Activated CD8-positive, alpha-beta memory T cell treated with anti-CD3 and anti-CD28 coated beads, Interleukin-2, amount 50 U/mL, for 1 hour (primary cell): ENCODE measurements around the gene CDK5RAP1.
"Not testable (repeated sequence)": the region's sequence is repeated elsewhere in the genome, so short reads cannot be mapped to it uniquely, and the experiment has no call there.

Experiments used
- DNase-seq: peaks from one replicate; pipeline ENCODE4 v3.0.0-alpha.2; 2020; ENCODE audit errors: extremely low read depth

Gene CDK5RAP1

DNA sequence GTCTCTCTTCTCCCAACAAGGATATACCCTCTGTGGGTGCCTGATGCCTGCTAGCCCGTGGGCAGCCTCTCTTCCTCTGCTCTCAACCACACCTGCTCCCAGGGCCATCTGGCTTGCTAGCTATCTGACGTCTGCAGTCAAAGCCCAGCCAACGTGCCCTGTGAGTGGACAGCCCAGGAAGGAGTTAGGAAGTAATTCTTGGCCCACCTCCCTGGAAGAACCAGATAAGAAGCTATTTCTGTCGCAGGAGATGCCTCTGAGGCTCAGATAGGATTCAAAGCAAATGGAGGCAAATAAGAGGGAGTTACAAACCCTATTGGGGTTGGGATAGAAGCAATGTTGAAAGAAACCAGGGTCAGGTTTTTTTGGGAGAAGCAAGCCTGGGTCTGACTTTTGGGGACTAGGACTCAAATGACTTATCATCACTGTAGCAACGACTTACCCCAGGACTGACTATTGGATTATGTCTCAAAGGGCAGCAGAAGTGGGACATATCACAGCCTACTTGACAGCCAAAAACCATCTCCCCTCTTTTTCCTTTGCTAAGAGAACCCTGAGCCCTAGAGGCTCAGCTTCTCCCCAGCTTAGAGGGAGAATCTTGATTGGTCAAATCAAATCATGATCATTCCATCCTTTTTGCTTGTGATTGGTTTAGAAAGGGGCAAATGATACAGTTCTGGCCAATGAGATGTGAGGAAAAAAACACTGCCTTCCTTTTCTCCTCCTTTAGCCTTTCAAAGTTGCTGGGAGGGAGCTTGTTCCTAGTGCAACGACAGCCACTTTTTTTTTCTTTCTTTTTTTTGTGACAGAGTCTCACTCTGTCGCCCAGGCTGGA, 18.0 kb upstream of the CDK5RAP1 start:
- no peak for DNase-seq

DNA sequence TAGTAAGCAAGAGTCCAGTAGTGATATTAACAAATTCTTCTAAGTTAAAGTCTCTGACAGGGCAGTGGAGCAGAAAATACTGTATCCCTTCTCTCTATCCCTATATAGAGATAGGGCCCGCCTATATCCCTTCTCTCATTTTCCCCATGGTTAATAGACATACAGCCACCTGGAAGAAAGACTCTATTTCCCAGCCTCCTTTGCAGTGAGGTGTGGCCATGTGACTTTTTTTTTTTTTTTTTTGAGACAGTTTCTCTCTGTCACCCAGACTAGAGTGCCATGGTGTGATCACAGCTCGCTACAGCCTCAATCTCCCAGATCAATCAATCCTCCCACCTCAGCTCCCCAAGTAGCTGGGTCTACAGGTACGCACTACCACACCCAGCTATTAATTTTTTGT, 16.7 kb upstream of the CDK5RAP1 start:
- no peak for DNase-seq

DNA sequence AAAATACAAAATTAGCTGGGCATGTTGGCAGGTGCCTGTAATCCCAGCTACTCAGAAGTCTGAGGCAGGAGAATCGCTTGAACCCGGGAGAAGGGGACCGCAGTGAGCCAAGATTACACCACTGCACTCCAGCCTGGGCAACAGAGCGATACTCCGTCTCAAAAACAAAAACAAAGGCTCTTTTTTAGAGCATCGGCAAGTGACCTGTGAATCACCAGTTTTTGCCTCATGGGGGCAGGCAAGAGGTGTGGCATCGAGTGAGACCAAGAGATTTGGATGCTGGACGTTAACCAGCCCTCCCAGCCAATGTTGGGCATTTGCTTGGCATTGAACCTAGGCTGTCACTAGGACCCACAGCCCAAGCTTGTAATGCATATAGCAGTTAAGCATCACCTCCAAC, 14.6 kb upstream of the CDK5RAP1 start:
- DNase-seq, result no peak

DNA sequence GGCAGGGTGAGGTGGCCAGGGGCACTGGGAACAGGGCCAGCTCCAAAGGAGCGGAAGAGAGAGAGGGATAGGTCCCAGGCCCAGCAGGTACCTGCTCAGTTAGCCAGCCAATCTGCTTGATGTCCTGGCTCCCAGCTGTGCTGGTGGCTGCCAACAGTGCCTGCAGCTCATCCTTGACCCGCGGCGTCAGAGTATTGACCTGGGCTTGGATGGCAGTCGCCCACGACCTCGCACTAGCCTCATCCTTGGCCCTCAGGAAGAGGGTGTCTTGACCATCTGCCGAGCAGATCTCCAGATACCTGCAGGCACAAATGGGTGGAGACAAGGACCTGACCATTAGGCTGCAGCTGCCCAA, 11.1 kb upstream of the CDK5RAP1 start:
- no peak for DNase-seq

DNA sequence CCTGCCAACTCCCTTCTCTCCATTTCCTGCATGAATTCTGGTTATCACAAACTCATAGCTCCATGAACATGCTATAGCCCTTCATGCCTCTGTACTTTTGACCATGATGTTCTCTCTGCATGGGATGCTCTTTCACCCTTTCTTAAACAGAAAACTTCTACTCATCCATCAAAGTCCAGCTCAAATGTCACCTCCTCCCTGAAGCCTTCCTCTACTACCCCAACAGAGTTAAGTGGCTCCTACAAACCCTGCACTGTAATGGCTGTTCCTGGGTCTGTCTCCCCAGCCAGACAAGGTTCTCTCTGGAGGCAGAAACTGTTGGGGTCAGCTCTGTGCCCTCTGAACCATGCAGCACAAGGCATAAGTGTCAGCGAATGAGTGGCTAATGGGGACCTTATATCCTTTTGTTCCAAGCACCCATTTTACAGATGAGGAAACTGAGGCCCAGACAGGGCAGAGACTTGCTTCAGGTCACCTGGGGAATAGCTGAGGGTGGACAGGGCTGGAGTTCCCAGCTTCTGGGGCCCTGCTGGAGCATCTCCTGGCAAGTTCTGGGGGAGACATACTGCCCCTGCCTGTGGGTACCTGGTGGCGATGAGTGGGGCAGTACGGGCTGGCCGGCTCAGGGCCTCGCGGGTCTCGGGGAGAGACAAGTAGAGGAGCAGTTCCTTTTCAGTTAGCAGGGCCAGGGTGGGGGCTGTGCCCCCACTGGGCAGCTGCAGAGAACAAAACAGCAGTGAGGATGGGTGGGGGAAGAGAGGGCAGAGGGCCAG, 10.6 kb upstream of the CDK5RAP1 start:
- DNase-seq, result no peak

DNA sequence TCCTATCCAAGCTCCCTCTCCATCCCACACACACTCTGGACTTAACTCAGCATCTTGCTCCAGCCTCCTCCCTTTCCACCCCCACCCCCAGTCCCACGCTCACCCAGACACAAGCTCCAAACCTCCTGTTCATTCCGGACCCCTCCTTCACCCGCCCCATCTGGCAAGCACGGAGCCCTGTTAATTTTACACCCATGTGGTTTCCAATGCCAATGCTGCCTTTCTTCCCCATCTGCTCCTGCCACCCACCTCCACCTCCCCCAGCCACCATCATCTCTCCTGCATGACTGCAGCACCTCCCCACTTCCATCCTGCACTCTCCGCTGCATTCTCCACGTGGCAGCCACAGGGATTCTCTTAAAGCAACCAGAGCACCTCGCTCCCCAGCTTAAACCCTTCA, 9.9 kb upstream of the CDK5RAP1 start:
- DNase-seq, result no peak

DNA sequence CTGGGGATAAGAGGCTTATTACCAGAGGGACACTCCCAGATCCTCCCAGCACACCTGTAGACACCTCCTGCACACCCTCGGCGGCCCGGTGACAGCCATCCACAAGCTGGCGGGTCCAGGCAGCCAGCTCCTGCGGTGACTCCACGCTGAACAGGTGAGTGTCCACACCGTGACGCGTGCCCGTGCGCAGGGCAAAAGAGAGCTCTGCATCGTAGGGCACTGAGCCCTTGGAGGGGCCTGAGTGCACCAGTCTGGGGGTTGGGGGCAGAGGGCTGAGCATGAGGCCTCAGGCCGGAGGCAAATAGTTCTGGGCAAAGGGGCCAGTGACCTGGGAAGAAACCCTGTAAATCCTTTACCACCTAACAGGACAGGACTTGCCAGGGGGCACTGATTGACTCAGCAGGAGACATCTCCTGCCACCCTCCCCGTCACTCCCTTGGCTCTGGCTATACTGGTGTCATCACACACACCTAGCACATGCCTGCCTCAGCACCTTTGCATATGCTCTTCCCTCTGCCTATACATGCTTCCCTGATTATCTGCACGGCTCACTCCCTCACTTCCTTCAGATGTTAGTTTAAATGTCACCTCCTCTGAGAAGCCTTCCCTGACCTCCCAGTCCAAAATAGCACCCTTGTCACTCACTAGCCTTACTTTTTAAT, 8.9 kb upstream of the CDK5RAP1 start:
- no peak for DNase-seq

DNA sequence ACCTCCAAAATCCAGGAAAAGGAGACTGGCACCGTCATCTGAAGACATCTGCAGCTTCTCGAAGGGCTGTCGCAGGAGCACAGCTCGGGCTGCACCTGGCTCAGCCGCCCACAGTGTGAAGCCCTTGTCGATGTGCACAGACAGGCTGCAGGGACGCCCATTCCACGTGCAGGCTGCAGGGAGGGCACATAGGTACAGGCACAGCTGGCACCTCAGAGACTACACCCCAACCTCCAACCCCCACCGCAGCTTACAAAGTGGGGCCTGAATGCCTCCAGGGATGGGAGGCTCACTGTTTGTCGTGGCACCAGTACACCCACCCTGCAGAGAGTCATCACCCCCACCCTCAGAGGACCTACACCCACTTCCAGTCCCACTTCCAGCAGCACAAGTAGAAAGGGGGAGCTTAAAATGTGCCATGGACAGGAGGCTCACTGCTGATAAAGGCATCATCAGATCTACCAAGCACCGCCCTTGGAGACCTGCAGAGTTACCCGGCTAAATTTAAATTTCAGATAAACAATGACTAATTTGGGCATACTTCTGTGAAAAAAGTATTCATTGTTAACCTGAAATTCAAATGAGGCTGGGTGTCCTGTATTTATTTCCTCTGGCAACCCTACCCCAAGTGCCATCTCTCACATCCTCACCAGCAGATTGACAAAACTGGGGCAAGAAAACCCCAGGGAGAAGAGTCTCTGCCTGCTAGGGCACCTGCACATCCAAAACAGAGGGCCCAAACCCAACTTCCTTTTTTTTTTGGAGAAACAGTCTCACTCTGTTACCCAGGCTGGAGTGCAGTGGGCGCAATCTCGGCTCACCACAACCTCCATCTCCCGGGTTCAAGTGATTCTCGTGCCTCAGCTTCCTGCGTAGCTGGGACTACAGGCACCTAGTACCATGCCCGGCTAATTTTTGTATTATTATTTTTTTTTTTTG, 7.7 kb upstream of the CDK5RAP1 start:
- no peak for DNase-seq

DNA sequence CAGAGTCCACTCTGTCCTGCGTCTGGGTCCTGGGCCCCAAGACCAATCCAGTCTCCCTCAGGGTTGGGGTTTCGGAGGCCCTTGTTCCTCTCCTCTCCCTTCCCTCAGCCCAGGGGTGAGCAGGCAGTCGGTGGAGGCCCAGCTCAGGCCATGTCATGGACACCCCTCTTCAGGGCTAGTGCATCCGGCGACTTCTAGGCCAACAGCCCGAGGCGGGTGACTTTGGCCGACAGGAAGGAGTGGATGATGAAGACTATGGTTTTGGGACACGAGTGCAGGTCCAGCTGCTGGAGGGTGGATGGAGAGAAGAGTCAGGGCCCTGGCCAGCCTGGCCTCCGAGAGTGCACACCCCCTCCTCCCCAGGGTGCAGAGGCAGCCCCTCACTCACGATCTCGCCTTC, 7.0 kb upstream of the CDK5RAP1 start:
- no peak for DNase-seq

DNA sequence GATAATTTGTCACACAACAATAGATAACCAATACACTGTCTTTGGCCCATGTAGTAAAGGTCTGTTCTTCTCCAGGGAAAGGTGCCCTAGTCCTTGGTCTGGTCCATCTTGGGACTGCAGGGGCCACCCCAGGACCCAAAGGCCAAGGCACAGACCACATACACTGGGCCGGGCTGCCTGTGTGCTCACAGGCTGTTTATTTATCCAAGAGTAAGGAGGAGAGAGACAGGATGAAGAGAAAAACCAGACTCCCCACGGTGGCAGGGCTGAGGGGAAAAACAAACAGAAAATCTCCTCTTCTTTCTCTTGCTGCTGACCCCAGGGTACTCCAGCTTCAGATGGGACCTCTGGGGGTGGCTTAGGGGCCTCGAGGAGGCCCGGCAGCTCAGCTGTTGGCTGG, 6.5 kb upstream of the CDK5RAP1 start:
- no peak for DNase-seq

DNA sequence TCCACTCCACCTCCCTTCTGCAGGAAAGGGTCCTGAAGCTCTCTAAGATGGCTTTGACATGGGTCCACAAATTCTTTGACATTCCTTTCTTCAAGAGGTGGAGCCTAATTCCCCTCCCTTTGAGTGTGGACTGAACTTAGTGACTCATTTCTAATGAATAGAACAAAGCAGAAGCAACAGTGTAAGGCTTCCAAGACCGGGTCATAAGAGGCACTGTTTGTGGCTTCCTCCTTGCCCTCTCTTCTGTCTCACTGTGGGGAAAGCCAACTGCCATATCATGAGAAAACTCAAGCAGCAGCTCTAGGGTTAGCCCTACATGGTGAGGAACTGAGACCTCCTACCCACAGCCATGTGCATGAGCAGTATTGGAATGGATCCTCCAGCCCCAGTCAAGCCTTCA, 5.9 kb upstream of the CDK5RAP1 start:
- DNase-seq, result no peak

DNA sequence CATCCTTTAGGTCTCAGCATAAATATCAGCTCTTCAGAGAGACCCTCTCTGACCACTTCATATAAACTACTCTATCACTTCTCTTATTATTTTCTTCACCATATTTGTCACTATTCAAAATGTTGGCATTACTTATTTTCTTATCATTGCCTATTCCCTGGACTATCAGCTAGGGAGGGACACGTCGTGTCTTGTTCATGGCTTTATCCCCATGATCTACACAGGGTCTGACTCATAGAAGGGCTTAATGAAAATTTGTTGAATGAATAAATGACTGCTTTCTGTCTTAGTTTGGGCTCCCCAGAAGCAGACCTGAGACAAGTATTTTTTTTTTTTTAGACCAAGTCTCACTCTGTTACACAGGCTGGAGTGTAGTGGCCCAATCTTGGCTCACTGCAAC, 3.0 kb upstream of the CDK5RAP1 start:
- no peak for DNase-seq

DNA sequence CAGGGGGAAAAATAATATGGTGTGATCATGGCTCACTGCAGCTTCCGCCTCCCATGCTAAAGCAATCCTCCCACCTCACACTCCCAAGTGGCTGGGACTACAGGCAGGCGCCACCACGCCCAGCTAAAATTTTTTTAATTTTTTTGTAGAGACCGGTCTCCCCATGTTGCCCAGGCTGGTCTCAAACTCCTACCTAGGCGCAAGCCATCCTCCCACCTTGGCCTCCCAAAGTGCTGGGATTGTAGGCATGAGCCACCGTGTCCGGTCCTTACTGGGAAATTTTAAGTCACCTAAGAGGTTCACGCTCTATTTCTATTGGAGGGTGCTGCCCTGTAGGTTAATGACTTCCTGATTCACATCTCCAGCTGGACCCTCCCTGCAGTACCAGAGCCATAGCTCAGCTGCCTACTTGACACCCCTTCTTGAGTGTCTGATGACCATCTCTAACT, 626 bp upstream of the CDK5RAP1 start:
- DNase-seq, result no peak

DNA sequence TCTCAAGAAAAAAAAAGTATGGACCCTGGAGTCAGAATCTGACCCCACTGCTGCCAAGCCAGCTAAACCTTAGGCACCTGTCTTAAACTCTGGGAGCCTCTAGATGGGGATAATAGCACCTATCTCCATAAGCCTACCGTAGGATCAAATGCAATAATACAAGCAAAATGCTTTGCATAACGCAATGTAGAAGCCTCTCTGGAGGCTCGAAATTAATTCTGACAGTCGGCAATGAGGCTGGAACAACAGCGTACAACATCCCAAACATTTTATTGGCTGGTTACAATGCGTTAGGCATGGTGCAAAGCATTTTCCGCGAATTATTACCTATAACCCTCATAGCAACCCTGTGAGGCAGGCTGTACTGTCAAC, 521 bp downstream of the CDK5RAP1 start:
- no peak for DNase-seq

DNA sequence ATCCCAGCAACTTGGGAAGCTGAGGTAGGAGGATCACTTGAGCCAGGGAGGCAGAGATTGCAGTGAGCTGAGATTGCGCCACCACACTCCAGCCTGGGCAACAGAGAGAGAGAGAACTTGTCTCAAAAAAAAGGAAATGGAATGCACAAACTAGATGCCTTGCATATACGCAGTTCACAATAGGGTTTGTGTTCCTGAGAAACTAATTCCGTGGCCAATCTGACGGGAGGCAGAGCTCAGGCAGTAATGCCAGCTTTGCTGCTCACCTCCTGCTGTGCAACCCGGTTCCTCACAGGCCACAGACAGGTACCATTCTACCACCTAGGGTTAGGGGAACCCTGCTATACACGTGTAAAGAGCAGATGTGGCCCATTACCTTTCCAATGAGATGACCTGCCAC, 1.4 kb downstream of the CDK5RAP1 start:
- no peak for DNase-seq

DNA sequence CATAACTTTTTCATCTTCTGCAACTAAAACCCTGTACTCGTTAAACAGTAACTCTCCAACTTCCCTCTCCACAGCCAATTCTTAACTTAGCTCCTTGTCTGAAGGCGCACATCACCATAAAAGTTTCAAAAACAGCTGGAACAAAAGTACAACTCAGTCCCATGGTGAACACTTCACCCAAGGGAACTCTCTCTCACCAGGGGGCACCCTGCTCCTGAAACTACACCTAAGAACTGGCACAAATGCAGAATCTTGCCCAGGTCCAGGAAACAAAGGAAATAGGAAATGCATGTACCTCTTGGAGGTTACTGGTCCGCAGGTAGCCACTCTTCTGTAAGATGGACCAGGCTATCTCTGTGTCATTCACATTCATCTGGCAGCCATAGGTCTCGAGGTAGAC, 6.6 kb downstream of the CDK5RAP1 start:
- no peak for DNase-seq

DNA sequence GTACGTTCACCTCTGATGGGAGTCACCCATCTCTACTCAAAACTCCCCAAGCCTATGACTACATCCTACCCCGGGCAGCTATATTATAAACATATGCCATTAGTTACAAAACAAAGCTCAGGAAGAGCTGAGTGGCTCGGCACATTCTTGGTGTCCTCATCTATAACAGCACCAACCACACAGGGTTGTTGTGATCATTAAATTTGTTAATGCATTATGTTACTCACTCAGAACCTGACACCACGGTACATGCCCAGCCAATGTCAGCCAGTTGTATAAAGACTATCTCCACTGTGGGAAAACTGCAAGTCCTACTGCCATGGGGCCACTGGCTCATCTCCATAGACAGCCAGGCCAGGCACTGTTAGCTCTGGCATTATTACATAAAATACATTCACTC, 7.7 kb downstream of the CDK5RAP1 start:
- no peak for DNase-seq

DNA sequence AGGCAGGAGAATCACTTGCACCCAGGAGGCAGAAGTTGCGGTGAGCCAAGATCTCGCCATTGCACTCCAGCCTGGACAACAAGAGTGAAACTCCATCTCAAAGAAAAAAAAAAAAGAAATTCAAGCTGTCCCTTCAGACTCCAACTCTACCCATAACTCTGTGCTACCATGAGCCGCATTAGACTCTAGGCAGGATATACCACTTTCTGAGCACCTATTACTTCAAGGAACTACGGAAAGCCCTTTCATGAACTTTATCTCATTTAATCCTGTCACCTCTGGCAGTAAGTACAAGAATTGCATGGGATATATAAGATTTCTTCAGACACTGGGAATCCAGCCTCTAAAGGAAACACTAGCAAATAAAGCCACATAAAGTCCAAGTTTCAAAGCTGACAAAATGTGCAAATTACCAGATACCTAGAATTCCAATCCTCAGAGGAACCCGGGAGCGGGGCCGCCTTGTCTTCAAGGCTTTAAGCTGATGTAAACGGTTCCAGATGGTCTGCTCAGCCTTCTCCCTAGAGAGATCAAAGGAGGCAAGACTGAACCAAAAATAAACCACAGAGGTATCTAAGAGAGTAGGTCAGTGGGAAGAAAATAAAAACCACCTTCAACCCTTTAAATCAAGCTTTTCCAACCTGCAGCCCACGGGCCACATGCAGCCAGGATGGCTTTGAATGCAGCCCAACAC, 9.4 kb downstream of the CDK5RAP1 start:
- no peak for DNase-seq

DNA sequence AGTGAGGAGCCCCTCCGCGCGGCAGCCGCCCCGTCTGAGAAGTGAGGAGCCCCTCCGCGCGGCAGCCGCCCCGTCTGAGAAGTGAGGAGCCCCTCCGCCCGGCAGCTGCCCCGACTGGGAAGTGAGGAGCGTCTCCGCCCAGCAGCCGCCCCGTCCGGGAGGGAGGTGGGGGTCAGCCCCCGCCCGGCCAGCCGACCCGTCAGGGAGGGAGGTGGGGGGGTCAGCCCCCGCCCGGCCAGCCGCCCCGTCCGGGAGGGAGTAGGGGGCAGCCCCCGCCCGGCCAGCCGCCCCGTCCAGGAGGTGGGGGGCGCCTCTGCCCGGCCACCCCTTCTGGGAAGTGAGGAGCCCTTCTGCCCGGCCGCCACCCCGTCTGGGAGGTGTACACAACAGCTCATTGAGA, 12.0 kb downstream of the CDK5RAP1 start:
- DNase-seq, result not testable (repeated sequence)

DNA sequence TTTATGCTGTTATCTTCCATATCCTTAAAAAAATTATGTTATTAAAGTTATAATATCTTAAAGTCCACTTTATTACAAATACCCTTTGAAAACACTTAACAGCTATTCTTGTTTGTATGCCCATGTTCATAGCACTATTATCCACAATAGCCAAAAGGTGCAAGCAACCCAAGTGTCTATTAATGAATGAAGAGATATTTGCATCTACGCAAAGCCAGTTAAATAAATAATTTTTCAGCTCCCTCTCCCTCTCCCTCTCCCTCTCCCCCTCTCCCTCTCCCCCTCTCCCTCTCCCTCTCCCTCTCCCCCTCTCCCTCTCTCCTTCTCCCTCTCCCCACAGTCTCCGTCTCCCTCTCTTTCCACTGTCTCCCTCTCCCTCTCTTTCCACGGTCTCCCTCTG, 13.1 kb downstream of the CDK5RAP1 start:
- DNase-seq, result no peak

DNA sequence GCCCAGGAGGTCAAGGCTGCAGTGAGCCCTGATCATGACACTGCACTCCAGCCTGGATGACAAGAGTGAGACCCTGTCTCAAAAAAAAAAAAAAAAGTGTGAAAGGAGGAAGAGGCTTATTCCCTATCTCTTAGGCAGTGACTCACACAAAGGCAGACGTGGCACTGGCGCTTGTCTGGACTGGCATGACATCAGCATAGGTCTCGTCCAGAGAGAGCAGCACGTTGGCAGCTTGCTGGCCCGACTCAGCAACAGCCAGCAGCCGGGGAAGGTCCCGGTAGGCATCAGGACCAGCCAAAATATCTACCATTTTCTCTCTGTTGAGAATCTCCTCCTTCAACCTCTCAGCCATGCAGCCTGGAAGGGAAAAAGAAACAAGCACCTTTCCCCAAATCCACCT, 14.1 kb downstream of the CDK5RAP1 start:
- DNase-seq, result no peak
